Vagina (tissue), 2 donors: ENCODE results near the gene RNMT.

ENCODE experiments used
- CTCF ChIP-seq, 3 experiments: fragments of 450-650 bp in 2 of 3; fragments of 200-600 bp in 1 of 3; sonication (generic) in 1 of 3; IDR thresholded peaks; one replicate each; pipeline ENCODE4 v1.5.1; 2017 to 2019; ENCODE audit warnings: antibody characterized with exemption in 3 of 3, mild to moderate bottlenecking in 2 of 3, moderate library complexity in 2 of 3
- POLR2A ChIP-seq, 2 donors: fragments of 450-650 bp; IDR thresholded peaks; one replicate each; pipeline ENCODE4 v1.6.1; 2017; ENCODE audit warnings: antibody characterized with exemption in 2 of 2, mild to moderate bottlenecking in 2 of 2, moderate library complexity in 2 of 2
- POLR2AphosphoS5 ChIP-seq, 2 donors: sonication (generic); formaldehyde crosslinking; IDR thresholded peaks; one replicate each; pipeline ENCODE4 v1.9.0; 2017; ENCODE audit warnings: antibody characterized with exemption in 2 of 2, mild to moderate bottlenecking in 2 of 2, low read depth in 1 of 2; ENCODE audit not compliant: insufficient read depth in 1 of 2

- no peak for TF ChIP-seq CTCF (IDR thresholded peaks at IDR 0.05)
- no peak for TF ChIP-seq POLR2A (IDR thresholded peaks at IDR 0.05)
- TF ChIP-seq POLR2AphosphoS5 (IDR thresholded peaks at IDR 0.05; ENCODE audit: insufficient read depth in 1 of 2, low read depth in 1 of 2): no peak
These were observed 45.9 kb upstream of the RNMT start for GRCh38 chr18:13680612-13681011.
